H1 (cell line): ENCODE data around the gene RIN2. TPM values are rescaled to one million over a fixed set of nuclear protein-coding genes. Genes with fewer than 3 reads are reported as not detected.

Source experiments
- CTCF ChIA-PET: fragments of 300-600 bp; sonication (Branson Sonifier 250); formaldehyde crosslinking; loops from one replicate; lab custom pipeline; 2021; ENCODE audit not compliant: partially characterized antibody; lab: Charles Lee
- POLR2A ChIA-PET: fragments of 300-600 bp; sonication (Branson Sonifier 250); formaldehyde crosslinking; loops from one replicate; lab custom pipeline; 2021; ENCODE audit warnings: inconsistent platforms; ENCODE audit not compliant: partially characterized antibody; lab: Charles Lee
- DNase-seq, 2 experiments: peaks; one replicate each; pipeline versions ENCODE4 v3.0.0 to v3.0.0-alpha.2; 2010 to 2022; ENCODE audit warnings: low spot score in 2 of 2, low read depth in 1 of 2, mixed read lengths in 1 of 2
- FAIRE-seq: peaks from 2 replicates; lab custom pipeline; 2011; peaks lifted over from hg19 to GRCh38; lab: Jason Lieb, UNC
- H2AFZ ChIP-seq: 2 replicates; pipeline ENCODE4 v1.8.1; 2012; ENCODE audit warnings: low read length, inconsistent platforms
- H2AK5ac ChIP-seq: 2 replicates; pipeline ENCODE4 v1.6.1; 2013; ENCODE audit warnings: low read depth, low read length
- H2BK120ac ChIP-seq: replicated peaks from 2 replicates; pipeline ENCODE3; 2013; ENCODE audit warnings: low read depth, low read length, inconsistent platforms
- H2BK12ac ChIP-seq: 2 replicates; pipeline ENCODE4 v1.6.1; 2013; ENCODE audit warnings: low read depth, low read length
- H2BK15ac ChIP-seq: 2 replicates; pipeline ENCODE4 v1.6.1; 2013; ENCODE audit warnings: low read length
- H2BK20ac ChIP-seq: 2 replicates; pipeline ENCODE4 v1.6.1; 2013; ENCODE audit warnings: low read length
- H2BK5ac ChIP-seq: 2 replicates; pipeline ENCODE4 v1.6.1; 2013; ENCODE audit warnings: low read depth, low read length
- H3K14ac ChIP-seq: 2 replicates; pipeline ENCODE4 v1.6.1; 2013; ENCODE audit warnings: inconsistent platforms; ENCODE audit not compliant: insufficient read length
- H3K18ac ChIP-seq: 2 replicates; pipeline ENCODE4 v1.6.1; 2013; ENCODE audit warnings: low read length; ENCODE audit errors: extremely low read depth
- H3K23ac ChIP-seq: 2 replicates; pipeline ENCODE4 v1.6.1; 2013; ENCODE audit warnings: inconsistent platforms; ENCODE audit not compliant: insufficient read length
- H3K23me2 ChIP-seq: 2 replicates; pipeline ENCODE4 v1.6.1; 2013; ENCODE audit warnings: low read depth, low read length
- H3K27ac ChIP-seq: 2 replicates; pipeline ENCODE4 v1.6.1; 2011; ENCODE audit warnings: low read depth, low read length, inconsistent platforms
- H3K27me3 ChIP-seq, 4 experiments: replicated peaks in 1 of 4; 1 replicate in 1 of 4; 2 replicates in 3 of 4; pipeline versions ENCODE4 v1.6.1 to v1.8.1; 2011 to 2013; ENCODE audit warnings: low read length in 3 of 4, mild to moderate bottlenecking in 3 of 4, inconsistent platforms in 2 of 4, mixed read lengths in 2 of 4, moderate library complexity in 1 of 4; ENCODE audit not compliant: control insufficient read depth in 3 of 4, insufficient read depth in 3 of 4; ENCODE audit errors: extremely low read depth in 1 of 4
- H3K36me3 ChIP-seq, 4 experiments: 2 replicates each; pipeline versions ENCODE4 v1.6.1 to v1.8.1; 2011 to 2013; ENCODE audit warnings: mild to moderate bottlenecking in 4 of 4, low read length in 3 of 4, moderate library complexity in 2 of 4, control low read depth in 1 of 4, inconsistent platforms in 1 of 4; ENCODE audit not compliant: insufficient read depth in 4 of 4, control insufficient read depth in 2 of 4
- H3K4ac ChIP-seq: replicated peaks from 2 replicates; pipeline ENCODE3; 2013; ENCODE audit warnings: low read length, low read depth, mixed read lengths, inconsistent platforms; ENCODE audit not compliant: insufficient read length
- H3K4me1 ChIP-seq, 4 experiments: replicated peaks in 1 of 4; 1 replicate in 1 of 4; 2 replicates in 3 of 4; pipeline versions ENCODE4 v1.6.1 to v1.8.1; 2011 to 2013; ENCODE audit warnings: low read length in 3 of 4, inconsistent platforms in 2 of 4, mixed read lengths in 1 of 4; ENCODE audit not compliant: insufficient read depth in 4 of 4, control insufficient read depth in 3 of 4
- H3K4me2 ChIP-seq, 2 experiments: 2 replicates each; pipeline versions ENCODE4 v1.6.1 to v1.8.1; 2011 to 2013; ENCODE audit warnings: low read depth in 2 of 2, low read length in 2 of 2, control low read depth in 1 of 2, inconsistent platforms in 1 of 2, mild to moderate bottlenecking in 1 of 2; ENCODE audit not compliant: insufficient read depth in 1 of 2
- H3K4me3 ChIP-seq, 4 experiments: fragments of 200-600, 300-600 bp in 1 of 4; sonication (generic), shearing (Covaris generic), sonication (Bioruptor Twin) in 1 of 4; 2 replicates each; pipeline versions ENCODE4 v1.5.1 to v1.8.1; 2011 to 2016; ENCODE audit warnings: low read length in 4 of 4, low read depth in 3 of 4, control low read depth in 2 of 4, inconsistent platforms in 2 of 4, mild to moderate bottlenecking in 2 of 4, mixed read lengths in 1 of 4, moderate library complexity in 1 of 4; ENCODE audit not compliant: insufficient read depth in 2 of 4; ENCODE audit errors: extremely low read depth in 1 of 4
- H3K56ac ChIP-seq: replicated peaks from 2 replicates; pipeline ENCODE3; 2013; ENCODE audit warnings: low read depth, mild to moderate bottlenecking, mixed read lengths, low read length, inconsistent platforms; ENCODE audit not compliant: insufficient read length
- H3K79me1 ChIP-seq: 2 replicates; pipeline ENCODE4 v1.6.1; 2013; ENCODE audit warnings: low read depth, low read length, control low read depth
- H3K79me2 ChIP-seq, 2 experiments: 2 replicates each; pipeline versions ENCODE4 v1.6.1 to v1.8.1; 2012 to 2013; ENCODE audit warnings: low read length in 2 of 2, mild to moderate bottlenecking in 2 of 2, inconsistent platforms in 1 of 2; ENCODE audit not compliant: insufficient read depth in 2 of 2, control insufficient read depth in 1 of 2
- H3K9ac ChIP-seq, 4 experiments: replicated peaks in 1 of 4; 1 replicate in 1 of 4; 2 replicates in 3 of 4; pipeline versions ENCODE4 v1.6.1 to v1.8.1; 2011 to 2013; ENCODE audit warnings: low read depth in 3 of 4, low read length in 3 of 4, control low read depth in 2 of 4, mild to moderate bottlenecking in 2 of 4, moderate library complexity in 2 of 4, inconsistent platforms in 1 of 4; ENCODE audit errors: extremely low read depth in 1 of 4
- H3K9me3 ChIP-seq, 2 experiments: 2 replicates each; pipeline versions ENCODE4 v1.6.1 to v1.8.1; 2012 to 2013; ENCODE audit warnings: mild to moderate bottlenecking in 2 of 2, moderate library complexity in 2 of 2, control low read depth in 1 of 2, inconsistent platforms in 1 of 2, low read depth in 1 of 2, low read length in 1 of 2, mixed read lengths in 1 of 2; ENCODE audit not compliant: insufficient read depth in 2 of 2
- H4K20me1 ChIP-seq, 2 experiments: replicated peaks in 1 of 2; 2 replicates each; pipeline versions ENCODE3 to v1.8.1; 2011 to 2013; ENCODE audit warnings: inconsistent platforms in 2 of 2, low read length in 2 of 2, mild to moderate bottlenecking in 1 of 2; ENCODE audit not compliant: insufficient read depth in 2 of 2, control insufficient read depth in 1 of 2
- H4K5ac ChIP-seq: 2 replicates; pipeline ENCODE4 v1.6.1; 2013; ENCODE audit warnings: low read length, low read depth, mixed read lengths, inconsistent platforms; ENCODE audit not compliant: insufficient read length
- H4K8ac ChIP-seq: 2 replicates; pipeline ENCODE4 v1.8.0; 2013; ENCODE audit warnings: mild to moderate bottlenecking, moderate library complexity, low read length, inconsistent platforms; ENCODE audit not compliant: insufficient read depth; ENCODE audit errors: extremely low read depth
- H4K91ac ChIP-seq: replicated peaks from 2 replicates; pipeline ENCODE3; 2013; ENCODE audit warnings: low read length, mixed read lengths, inconsistent platforms; ENCODE audit not compliant: insufficient read length
- JUND ChIP-seq: IDR thresholded peaks from 2 replicates; pipeline ENCODE4 v1.6.1; 2011; ENCODE audit warnings: mild to moderate bottlenecking, improper control_type of control experiment, low read length
- SIX5 ChIP-seq: IDR thresholded peaks from 2 replicates; pipeline ENCODE4 v1.6.1; 2011; ENCODE audit warnings: mild to moderate bottlenecking, low read depth, low read length
- TAF7 ChIP-seq: optimal IDR thresholded peaks from 2 replicates; pipeline ENCODE3; 2011; ENCODE audit warnings: low read depth, mild to moderate bottlenecking, inconsistent platforms, low read length, moderate library complexity, borderline replicate concordance
- ZNF274 ChIP-seq: IDR thresholded peaks from 2 replicates; pipeline ENCODE4 v1.7.0; 2012; ENCODE audit warnings: low read length, borderline replicate concordance; ENCODE audit errors: extremely low read depth
- WGBS, 2 experiments: shearing (Covaris generic) in 1 of 2; methylation state at CpG; one replicate each; pipeline versions ENCODE4 v1.1.6 to v1.1.7; 2013 to 2015; ENCODE audit warnings: low lambda C conversion rate in 2 of 2, mixed read lengths in 2 of 2, inconsistent platforms in 1 of 2, low coverage in 1 of 2, missing lambda C conversion rate in 1 of 2; ENCODE audit not compliant: insufficient replicate concordance in 2 of 2, insufficient coverage in 1 of 2, insufficient read length in 1 of 2; ENCODE audit errors: extremely low coverage in 1 of 2, missing lambda C conversion rate in 1 of 2; 5-methylcytosine and 5-hydroxymethylcytosine counted together
- polyA plus RNA-seq, 7 experiments: library from polyadenylated mRNA; depleted of rRNA in 3 of 7; stranded (reverse) in 5 of 7; unstranded in 2 of 7; fragments of >200 nt in 5 of 7; fragments of 200-250 nt in 2 of 7; gene quantifications; 1 replicate in 5 of 7; 2 replicates in 1 of 7; 4 replicates in 1 of 7; pipeline versions ENCODE4 v1.2.1 to v1.2.3, GENCODE V29; 2011 to 2013; ENCODE audit warnings: missing spikeins in 2 of 7, mixed read lengths in 2 of 7
- total RNA-seq: library from RNA; stranded (reverse); fragmentation: NEBNext Ultra II Directional; extraction: Animal tissue kit (Norgen Biotek cat#: 25700); gene quantifications from 2 replicates; pipeline ENCODE4 v1.2.1, GENCODE V29; 2021

The RIN2 gene
- total and polyA plus RNA-seq, 2 of the 8 experiments (the other 6 are each of a cell fraction or from before 2014, with no cell fraction given) = 0.20 to 1.3 TPM

DNA sequence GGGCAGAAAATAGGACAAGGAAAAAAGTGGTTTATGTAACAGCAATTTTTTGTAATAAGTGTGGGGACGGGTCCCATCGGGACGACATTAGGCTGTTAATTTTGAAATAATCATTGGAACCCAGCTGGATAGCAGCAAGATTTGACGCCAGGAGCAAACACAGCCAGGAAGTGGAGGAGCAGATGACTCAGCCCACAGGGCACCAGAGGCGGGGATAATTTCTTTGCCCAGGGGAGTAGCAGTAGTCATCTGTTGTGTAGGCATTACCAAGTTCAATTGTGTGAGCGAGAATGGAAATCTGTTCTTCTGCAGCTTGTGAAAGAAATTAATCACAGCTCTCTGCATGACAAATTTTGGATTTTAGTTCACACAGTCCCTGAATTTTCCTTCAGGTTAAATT, 22.6 kb upstream of the RIN2 start:
- H4K8ac ChIP-seq = no peak overlapping the region
- ChIA-PET POLR2A (no interaction called here), CTCF (interaction anchor here (0.6 kb wide), 1 partner anchor 12 kb away, joined by 4 read pairs; no protein-coding TSS in a partner anchor)
- no peak overlapping the region for H2BK5ac ChIP-seq
- H4K91ac ChIP-seq = no peak overlapping the region
- no peaks in the 10 kb centered on the region for H3K79me2 ChIP-seq
- no peak overlapping the region for H3K56ac ChIP-seq
- H2BK120ac ChIP-seq = no peak overlapping the region
- WGBS, 2 experiments = 76% methylated on average over 6 of the region's 6 CpGs; no CpG with 5 or more reads in 1 of the 2 experiments
- H3K4me1 ChIP-seq = no peaks in the 10 kb centered on the region
- no peak overlapping the region for H4K5ac ChIP-seq
- no peak overlapping the region for H3K4ac ChIP-seq
- H2BK15ac ChIP-seq = no peak overlapping the region
- no peak overlapping the region for H2AK5ac ChIP-seq
- no peaks in the 10 kb centered on the region for H3K36me3 ChIP-seq
- 0 out of 2 replicates have a peak overlapping the region, but pooled peaks have one; percentile 51 for H2AFZ ChIP-seq
- H2BK20ac ChIP-seq = no peak overlapping the region
- H3K23me2 ChIP-seq = no peaks in the 10 kb centered on the region
- no peak for DNase-seq
- H2BK12ac ChIP-seq = no peak overlapping the region
- TF ChIP-seq SIX5 (no peak), ZNF274 (no peak), JUND (0 out of 2 replicates have a peak, but pooled peaks have one; percentile 18), TAF7 (no peak)
- no peaks in the 10 kb centered on the region for H3K79me1 ChIP-seq
- H3K14ac ChIP-seq = no peak overlapping the region
- no peak overlapping the region for H3K4me3 ChIP-seq
- H3K9ac ChIP-seq = no peak overlapping the region
- H3K27me3 ChIP-seq = no peaks in the 10 kb centered on the region
- H3K18ac ChIP-seq = no peak overlapping the region
- H3K9me3 ChIP-seq = no peaks in the 10 kb centered on the region
- H3K27ac ChIP-seq = no peak overlapping the region
- H3K23ac ChIP-seq = no peak overlapping the region
- H3K4me2 ChIP-seq = no peak overlapping the region
- no peaks in the 10 kb centered on the region for H4K20me1 ChIP-seq
- no peak for FAIRE-seq
